Measurements from ENCODE around the gene HNRNPLL. TPM values are rescaled to one million over a fixed set of nuclear protein-coding genes. Genes with fewer than 3 reads are reported as not detected.

The HNRNPLL gene
- total RNA-seq, 2 experiments from 2014 or later: 44.9 to 46.5 TPM

DNA sequence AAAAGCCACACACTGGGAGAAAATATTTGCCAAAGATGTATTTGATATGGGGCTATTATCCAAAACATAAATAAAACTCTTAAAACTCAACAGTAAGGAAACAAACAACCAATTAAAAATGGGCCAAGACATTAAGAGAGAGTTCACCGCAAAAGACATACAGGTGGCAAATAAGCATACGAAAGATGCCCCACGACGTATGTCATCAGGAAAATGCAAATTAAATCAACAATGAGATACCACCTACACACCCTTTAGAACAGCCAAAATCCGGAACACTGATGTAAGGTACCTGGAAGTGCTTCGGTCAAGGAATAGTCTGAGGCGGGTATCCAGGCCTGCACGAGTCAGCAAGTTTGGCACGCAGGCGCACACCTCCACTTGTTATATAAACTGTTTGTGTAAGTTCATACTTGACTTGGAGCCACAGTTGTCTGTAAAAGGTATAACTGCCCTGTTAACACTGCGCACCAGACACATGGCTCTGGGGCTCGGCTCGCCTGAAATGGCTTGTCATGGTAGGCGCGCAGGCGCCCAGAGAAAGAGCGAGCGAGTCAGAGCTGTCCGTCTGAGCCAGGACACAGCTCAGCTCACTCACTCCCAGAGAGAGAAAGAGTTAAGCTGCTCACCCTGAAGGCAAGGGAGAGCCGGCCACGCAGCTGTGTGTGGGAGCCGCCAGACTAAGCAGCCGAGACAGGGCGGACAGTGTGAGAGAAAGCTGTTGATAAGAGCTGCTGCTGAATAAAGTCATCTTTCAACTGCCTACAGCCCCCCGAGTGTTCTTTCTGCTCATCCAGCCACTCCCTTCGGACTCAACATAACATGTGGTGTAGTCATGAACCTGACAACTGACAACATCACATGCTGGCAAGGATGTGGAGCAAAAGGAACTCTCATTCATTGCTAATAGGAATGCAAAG, 87.3 kb downstream of the HNRNPLL start:
- Mint-ChIP-seq H3K4me1 (ENCODE audit: low read depth) (no peaks in the 10 kb centered on the region), H3K36me3 (ENCODE audit: low read depth) (no peaks in the 10 kb centered on the region), H3K9me3 (no peaks in the 10 kb centered on the region), H3K27me3 (no peaks in the 10 kb centered on the region), H3K27ac (no peak overlapping the region), H3K4me3 (no peak overlapping the region)
- peaks cover 0 to 4% of the 10 kb centered on the region in 2 experiments for H3K9me3 ChIP-seq (ENCODE audit: control insufficient read depth in 1 of 2, insufficient read depth in 1 of 2, low read length in 2 of 2)
- POLR2A ChIA-PET: no interaction called here
- no peaks in the 10 kb centered on the region for H3K4me1 ChIP-seq (ENCODE audit: insufficient read depth, low read length)
- CTCF ChIA-PET: interaction anchor here (2.0 kb wide), 1 partner anchor 200 kb away, joined by 4 read pairs; no protein-coding TSS in a partner anchor
- H3K27me3 ChIP-seq (ENCODE audit: control insufficient read depth in 1 of 2, insufficient read depth in 2 of 2, low read length in 2 of 2): no peaks in the 10 kb centered on the region
- intact Hi-C loops (cut with DNase I, micrococcal nuclease): no loop called here
- ATAC-seq (ENCODE audit: poor library complexity) (no peak), DNase-seq (no peak)
- H3K4me3 ChIP-seq (ENCODE audit: low read length): no peak overlapping the region
- H3K27ac ChIP-seq (ENCODE audit: low read depth in 1 of 2, low read length in 2 of 2): no peak overlapping the region
- TF ChIP-seq, protein P1, sequence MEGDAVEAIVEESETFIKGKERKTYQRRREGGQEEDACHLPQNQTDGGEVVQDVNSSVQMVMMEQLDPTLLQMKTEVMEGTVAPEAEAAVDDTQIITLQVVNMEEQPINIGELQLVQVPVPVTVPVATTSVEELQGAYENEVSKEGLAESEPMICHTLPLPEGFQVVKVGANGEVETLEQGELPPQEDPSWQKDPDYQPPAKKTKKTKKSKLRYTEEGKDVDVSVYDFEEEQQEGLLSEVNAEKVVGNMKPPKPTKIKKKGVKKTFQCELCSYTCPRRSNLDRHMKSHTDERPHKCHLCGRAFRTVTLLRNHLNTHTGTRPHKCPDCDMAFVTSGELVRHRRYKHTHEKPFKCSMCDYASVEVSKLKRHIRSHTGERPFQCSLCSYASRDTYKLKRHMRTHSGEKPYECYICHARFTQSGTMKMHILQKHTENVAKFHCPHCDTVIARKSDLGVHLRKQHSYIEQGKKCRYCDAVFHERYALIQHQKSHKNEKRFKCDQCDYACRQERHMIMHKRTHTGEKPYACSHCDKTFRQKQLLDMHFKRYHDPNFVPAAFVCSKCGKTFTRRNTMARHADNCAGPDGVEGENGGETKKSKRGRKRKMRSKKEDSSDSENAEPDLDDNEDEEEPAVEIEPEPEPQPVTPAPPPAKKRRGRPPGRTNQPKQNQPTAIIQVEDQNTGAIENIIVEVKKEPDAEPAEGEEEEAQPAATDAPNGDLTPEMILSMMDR (IDR thresholded peaks at IDR 0.05): no peak
- H3K36me3 ChIP-seq (ENCODE audit: insufficient read depth, low read length): no peaks in the 10 kb centered on the region

GRCh38 chr2:38514603-38515154, 88.0 kb downstream of the HNRNPLL start:
- DNase-seq (no peak), ATAC-seq (ENCODE audit: poor library complexity) (no peak)
- H3K4me3 ChIP-seq (ENCODE audit: low read length): no peak overlapping the region
- H3K27me3 ChIP-seq (ENCODE audit: control insufficient read depth in 1 of 2, insufficient read depth in 2 of 2, low read length in 2 of 2): no peaks in the 10 kb centered on the region
- ChIA-PET CTCF (interaction anchor here (2.0 kb wide), 1 partner anchor 199 kb away, joined by 4 read pairs; no protein-coding TSS in a partner anchor), POLR2A (no interaction called here)
- H3K9me3 ChIP-seq (ENCODE audit: control insufficient read depth in 1 of 2, insufficient read depth in 1 of 2, low read length in 2 of 2): peaks cover 0 to 4% of the 10 kb centered on the region in 2 experiments
- no peak overlapping the region for H3K4me3 Mint-ChIP-seq
- no peaks in the 10 kb centered on the region for H3K36me3 Mint-ChIP-seq (ENCODE audit: low read depth)
- no peaks in the 10 kb centered on the region for H3K4me1 Mint-ChIP-seq (ENCODE audit: low read depth)
- intact Hi-C loops (cut with DNase I, micrococcal nuclease): no loop called here
- TF ChIP-seq, protein P1 (IDR thresholded peaks at IDR 0.05): no peak
- no peak overlapping the region for H3K27ac ChIP-seq (ENCODE audit: low read depth in 1 of 2, low read length in 2 of 2)
- no peak overlapping the region for H3K27ac Mint-ChIP-seq
- no peaks in the 10 kb centered on the region for H3K27me3 Mint-ChIP-seq
- H3K4me1 ChIP-seq (ENCODE audit: insufficient read depth, low read length): no peaks in the 10 kb centered on the region
- H3K9me3 Mint-ChIP-seq: no peaks in the 10 kb centered on the region
- no peaks in the 10 kb centered on the region for H3K36me3 ChIP-seq (ENCODE audit: insufficient read depth, low read length)

GRCh38 chr2:38512211-38512610, 90.5 kb downstream of the HNRNPLL start:
- no peaks in the 10 kb centered on the region for H3K27me3 ChIP-seq (ENCODE audit: control insufficient read depth in 1 of 2, insufficient read depth in 2 of 2, low read length in 2 of 2)
- peaks cover 0 to 4% of the 10 kb centered on the region in 2 experiments for H3K9me3 ChIP-seq (ENCODE audit: control insufficient read depth in 1 of 2, insufficient read depth in 1 of 2, low read length in 2 of 2)
- Mint-ChIP-seq H3K27ac (no peak overlapping the region), H3K36me3 (ENCODE audit: low read depth) (no peaks in the 10 kb centered on the region), H3K27me3 (peaks cover 6% of the 10 kb centered on the region), H3K4me1 (ENCODE audit: low read depth) (peaks cover 6% of the 10 kb centered on the region), H3K9me3 (no peaks in the 10 kb centered on the region), H3K4me3 (no peak overlapping the region)
- DNase-seq (no peak), ATAC-seq (ENCODE audit: poor library complexity) (no peak)
- no peaks in the 10 kb centered on the region for H3K36me3 ChIP-seq (ENCODE audit: insufficient read depth, low read length)
- POLR2A ChIA-PET: no interaction called here
- H3K27ac ChIP-seq (ENCODE audit: low read depth in 1 of 2, low read length in 2 of 2): no peak overlapping the region
- CTCF ChIA-PET: interaction anchor here (0.6 to 1.2 kb wide), 2 partner anchors 39 to 196 kb away, joined by 3 to 6 read pairs; no protein-coding TSS in a partner anchor
- no peak overlapping the region for H3K4me3 ChIP-seq (ENCODE audit: low read length)
- H3K4me1 ChIP-seq (ENCODE audit: insufficient read depth, low read length): peaks cover 7% of the 10 kb centered on the region
- TF ChIP-seq, protein P1 (IDR thresholded peaks at IDR 0.05): no peak
- intact Hi-C loops (cut with DNase I, micrococcal nuclease): no loop called here

Other genes with a start within 250 kb of the HNRNPLL start
- 10 to 100 TPM; 85.5 to 91.7 TPM for gene ATL2, start 225.7 kb downstream of the HNRNPLL start, total RNA-seq
- 1 to 10 TPM; 5.9 to 7.0 TPM for gene GALM, start 63.2 kb upstream of the HNRNPLL start, total RNA-seq
- 100 to 1,000 TPM; 550 to 557 TPM for gene SRSF7, start 148.4 kb upstream of the HNRNPLL start, total RNA-seq
- 1 to 10 TPM; 1.2 to 2.1 TPM for gene GEMIN6, start 175.3 kb upstream of the HNRNPLL start, total RNA-seq